Body of pancreas (tissue), 4 donors: ENCODE results near the gene HBB. TPM values are rescaled to one million over a fixed set of nuclear protein-coding genes. Genes with fewer than 3 reads are reported as not detected.

ENCODE experiments used
- ATAC-seq: fragments of 150-250 bp; one replicate; pipeline ENCODE4 v1.9.1; 2016
- DNase-seq, 4 donors: peaks; one replicate each; pipeline ENCODE4 v3.0.0-alpha.2; 2019
- H3K27ac ChIP-seq, 4 donors: fragments of 200-600 bp; sonication (generic); 1 replicate in 3 of 4; 2 replicates in 1 of 4; pipeline versions ENCODE4 v1.5.1 to v1.6.1; 2016 to 2019; ENCODE audit warnings: mild to moderate bottlenecking in 1 of 4, mixed read lengths in 1 of 4, moderate library complexity in 1 of 4
- H3K27me3 ChIP-seq, 2 donors: fragments of 200-600 bp; sonication (generic); one replicate each; pipeline ENCODE4 v1.6.0; 2016; ENCODE audit warnings: mild to moderate bottlenecking in 1 of 2
- H3K36me3 ChIP-seq, 2 donors: fragments of 200-600 bp; sonication (generic); replicated peaks in 1 of 2; 2 replicates each; pipeline ENCODE4 v1.5.1; 2016; ENCODE audit warnings: low read depth in 2 of 2; ENCODE audit not compliant: insufficient read depth in 1 of 2
- H3K4me1 ChIP-seq: fragments of 200-600 bp; sonication (generic); one replicate; pipeline ENCODE4 v1.6.0; 2016
- H3K4me3 ChIP-seq, 2 donors: fragments of 200-600 bp; sonication (generic); 1 replicate in 1 of 2; 2 replicates in 1 of 2; pipeline ENCODE4 v1.5.1; 2016 to 2019
- H3K9me3 ChIP-seq, 3 donors: fragments of 200-600 bp; sonication (generic); 1 replicate in 2 of 3; 2 replicates in 1 of 3; pipeline ENCODE4 v1.5.1; 2016
- POLR2A ChIP-seq, 3 donors: fragments of 450-650 bp; IDR thresholded peaks; one replicate each; pipeline ENCODE4 v1.6.1; 2016; ENCODE audit warnings: antibody characterized with exemption in 3 of 3, mild to moderate bottlenecking in 2 of 3
- WGBS, 2 donors: methylation state at CpG; one replicate each; pipeline ENCODE4 v1.1.5; 2017; 5-methylcytosine and 5-hydroxymethylcytosine counted together
- intact Hi-C: fragments of 100-400 bp; cut with DNase I; formaldehyde crosslinking; loops from one replicate; pipeline ENCODE4 v1.15.1; 2023
- total RNA-seq, 2 donors: library from RNA; depleted of rRNA; stranded (reverse); fragments of >200 nt; gene quantifications; one replicate each; pipeline ENCODE4 v1.1.0, GENCODE V29; 2016
- TF ChIP-seq, protein P1 (sequence below), 7 experiments: fragments of 450-650 bp in 4 of 7; fragments of 200-600 bp in 3 of 7; sonication (generic) in 3 of 7; IDR thresholded peaks; one replicate each; pipeline ENCODE4 v1.5.1; 2016 to 2019; ENCODE audit warnings: antibody characterized with exemption in 7 of 7

HBB gene
- total RNA-seq, 2 donors from 2014 or later = 13.0 TPM; not detected in 1

DNA sequence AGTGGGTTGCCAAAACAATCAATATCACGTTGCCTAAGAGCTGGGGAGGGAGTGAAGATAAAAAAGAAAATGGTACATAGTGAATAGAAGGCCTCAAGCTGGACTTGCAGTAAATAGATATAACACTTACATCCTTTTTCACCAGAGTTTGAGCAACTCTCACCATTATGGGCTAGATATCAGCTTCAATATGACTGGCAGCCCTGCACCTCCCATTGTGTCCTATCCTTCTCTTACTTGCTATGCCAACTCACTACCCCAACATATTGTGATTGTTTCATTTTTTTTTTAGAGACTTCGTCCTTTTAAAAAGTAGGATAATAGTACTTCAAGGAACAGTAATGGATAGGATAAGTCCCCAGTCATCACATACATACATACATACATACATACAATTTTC, 15.3 kb upstream of the HBB start:
- Histone ChIP-seq H3K4me1 (no peaks in the 10 kb centered on the region), H3K36me3 (no peaks in the 10 kb centered on the region), H3K9me3 (no peaks in the 10 kb centered on the region), H3K4me3 (no peak overlapping the region), H3K27ac (no peak overlapping the region), H3K27me3 (no peaks in the 10 kb centered on the region)
- ATAC-seq = no peak
- 39 to 40% methylated on average over 2 of the region's 2 CpGs for WGBS, 2 donors
- no peak for TF ChIP-seq POLR2A (IDR thresholded peaks at IDR 0.05)
- TF ChIP-seq, protein P1, sequence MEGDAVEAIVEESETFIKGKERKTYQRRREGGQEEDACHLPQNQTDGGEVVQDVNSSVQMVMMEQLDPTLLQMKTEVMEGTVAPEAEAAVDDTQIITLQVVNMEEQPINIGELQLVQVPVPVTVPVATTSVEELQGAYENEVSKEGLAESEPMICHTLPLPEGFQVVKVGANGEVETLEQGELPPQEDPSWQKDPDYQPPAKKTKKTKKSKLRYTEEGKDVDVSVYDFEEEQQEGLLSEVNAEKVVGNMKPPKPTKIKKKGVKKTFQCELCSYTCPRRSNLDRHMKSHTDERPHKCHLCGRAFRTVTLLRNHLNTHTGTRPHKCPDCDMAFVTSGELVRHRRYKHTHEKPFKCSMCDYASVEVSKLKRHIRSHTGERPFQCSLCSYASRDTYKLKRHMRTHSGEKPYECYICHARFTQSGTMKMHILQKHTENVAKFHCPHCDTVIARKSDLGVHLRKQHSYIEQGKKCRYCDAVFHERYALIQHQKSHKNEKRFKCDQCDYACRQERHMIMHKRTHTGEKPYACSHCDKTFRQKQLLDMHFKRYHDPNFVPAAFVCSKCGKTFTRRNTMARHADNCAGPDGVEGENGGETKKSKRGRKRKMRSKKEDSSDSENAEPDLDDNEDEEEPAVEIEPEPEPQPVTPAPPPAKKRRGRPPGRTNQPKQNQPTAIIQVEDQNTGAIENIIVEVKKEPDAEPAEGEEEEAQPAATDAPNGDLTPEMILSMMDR (IDR thresholded peaks at IDR 0.05) = no peak
- no peak for DNase-seq
- intact Hi-C loops = no loop called here

- Histone ChIP-seq H3K9me3 (no peaks in the 10 kb centered on the region), H3K27me3 (no peaks in the 10 kb centered on the region), H3K27ac (no peak overlapping the region), H3K4me1 (no peaks in the 10 kb centered on the region), H3K4me3 (no peak overlapping the region), H3K36me3 (no peaks in the 10 kb centered on the region)
- no peak for DNase-seq
- no peak for ATAC-seq
- intact Hi-C loops = no loop called here
- WGBS, 2 donors = 42 to 47% methylated on average over 3 of the region's 3 CpGs
- TF ChIP-seq, protein P1 (IDR thresholded peaks at IDR 0.05) = no peak
- no peak for TF ChIP-seq POLR2A (IDR thresholded peaks at IDR 0.05)
Observed at GRCh38 chr11:5241458-5241857, 14.6 kb upstream of the HBB start.

DNA sequence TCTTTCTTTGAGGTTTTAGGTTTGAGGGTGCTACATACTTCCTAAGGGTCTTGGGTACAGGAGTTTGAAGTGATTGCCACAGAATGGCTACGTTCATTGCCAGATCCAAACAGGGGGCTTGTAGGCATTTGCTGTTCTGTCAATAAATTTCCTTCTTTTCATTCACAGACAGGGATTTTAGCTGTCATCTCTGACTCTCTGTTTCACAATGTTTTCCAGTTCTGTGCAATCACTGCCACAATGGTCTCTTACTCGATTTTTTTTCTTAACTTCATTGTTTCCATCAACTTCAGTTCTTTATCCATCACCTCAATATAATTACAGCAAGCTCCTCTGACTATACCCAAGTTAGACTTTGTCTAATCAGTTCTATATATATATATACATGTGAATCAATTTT, 13.6 kb upstream of the HBB start:
- Histone ChIP-seq H3K27ac (no peak overlapping the region), H3K9me3 (no peaks in the 10 kb centered on the region), H3K27me3 (no peaks in the 10 kb centered on the region), H3K4me1 (no peaks in the 10 kb centered on the region), H3K36me3 (no peaks in the 10 kb centered on the region), H3K4me3 (no peak overlapping the region)
- TF ChIP-seq POLR2A (IDR thresholded peaks at IDR 0.05) = no peak
- TF ChIP-seq, protein P1 (IDR thresholded peaks at IDR 0.05) = no peak
- no peak for ATAC-seq
- WGBS, 2 donors = 33 to 39% methylated on average over 2 of the region's 2 CpGs
- intact Hi-C loops = no loop called here
- DNase-seq = no peak

DNA sequence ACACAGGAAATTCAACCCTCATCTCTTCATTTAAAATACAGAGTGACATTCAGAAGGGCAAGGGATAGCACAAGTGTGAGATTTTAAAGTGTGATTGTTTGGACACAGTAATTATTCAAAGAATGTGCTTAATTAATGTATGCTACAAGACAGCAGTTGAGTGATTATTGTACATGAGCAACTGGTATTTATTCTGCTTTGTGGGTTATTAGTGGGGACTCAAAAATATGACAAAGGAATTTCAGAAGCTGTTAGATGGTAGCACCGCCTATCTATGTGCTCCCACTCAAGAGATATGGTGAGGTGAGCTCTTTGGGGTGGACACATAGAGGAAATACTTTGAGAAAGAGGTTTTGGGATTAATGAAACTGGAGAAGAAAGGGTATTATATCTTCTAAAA, 13.2 kb upstream of the HBB start:
- Histone ChIP-seq H3K9me3 (no peaks in the 10 kb centered on the region), H3K4me1 (no peaks in the 10 kb centered on the region), H3K27me3 (no peaks in the 10 kb centered on the region), H3K36me3 (no peaks in the 10 kb centered on the region), H3K27ac (no peak overlapping the region), H3K4me3 (no peak overlapping the region)
- 76 to 88% methylated on average over 1 of the region's 1 CpG for WGBS, 2 donors
- intact Hi-C loops = no loop called here
- TF ChIP-seq, protein P1 (IDR thresholded peaks at IDR 0.05) = no peak
- no peak for TF ChIP-seq POLR2A (IDR thresholded peaks at IDR 0.05)
- DNase-seq (no peak), ATAC-seq (no peak)

- intact Hi-C loops = no loop called here
- no peak for TF ChIP-seq POLR2A (IDR thresholded peaks at IDR 0.05)
- TF ChIP-seq, protein P1 (IDR thresholded peaks at IDR 0.05) = no peak
- H3K4me3 ChIP-seq = no peak overlapping the region
- no peaks in the 10 kb centered on the region for H3K36me3 ChIP-seq
- ATAC-seq (no peak), DNase-seq (no peak)
- no peaks in the 10 kb centered on the region for H3K27me3 ChIP-seq
- no peaks in the 10 kb centered on the region for H3K9me3 ChIP-seq
- no peak overlapping the region for H3K27ac ChIP-seq
- no peaks in the 10 kb centered on the region for H3K4me1 ChIP-seq
Observed at GRCh38 chr11:5239046-5239445, 12.2 kb upstream of the HBB start.
